SU-DHL-6 (cell line): ENCODE data around the gene TOGARAM2.

Experiments
- H2AFZ ChIP-seq: fragments of 200-600 bp; sonication (generic); 2 replicates; pipeline ENCODE4 v1.6.1; 2014; ENCODE audit warnings: low read depth, mild to moderate bottlenecking, moderate library complexity, mixed read lengths, antibody characterized with exemption, low read length; ENCODE audit not compliant: severe bottlenecking
- H3F3A ChIP-seq: fragments of 200-600 bp; shearing (Covaris generic); 2 replicates; pipeline ENCODE4 v1.6.0; 2016; ENCODE audit warnings: antibody characterized with exemption, mild to moderate bottlenecking; ENCODE audit not compliant: insufficient read depth
- H3K27ac ChIP-seq: fragments of 200-600 bp; sonication (generic); 2 replicates; pipeline ENCODE4 v1.5.1; 2016; ENCODE audit warnings: low read depth, mild to moderate bottlenecking, low read length, moderate library complexity, mixed read lengths
- H3K27me3 ChIP-seq: fragments of 200-600 bp; sonication (generic), shearing (Covaris generic); 2 replicates; pipeline ENCODE4 v1.6.0; 2014; ENCODE audit warnings: mild to moderate bottlenecking, low read length
- H3K36me3 ChIP-seq: fragments of 200-600 bp; sonication (generic); 2 replicates; pipeline ENCODE4 v1.6.1; 2014; ENCODE audit warnings: mild to moderate bottlenecking, low read length, mixed read lengths
- H3K4me2 ChIP-seq: fragments of 300-600, 200-600 bp; shearing (Covaris generic), sonication (generic); 2 replicates; pipeline ENCODE4 v1.6.0; 2014; ENCODE audit warnings: low read length, low read depth, mild to moderate bottlenecking; ENCODE audit not compliant: poor library complexity, severe bottlenecking
- H3K4me3 ChIP-seq: fragments of 200-600 bp; sonication (generic); 2 replicates; pipeline ENCODE4 v1.5.1; 2014; ENCODE audit warnings: antibody characterized with exemption, low read length, mild to moderate bottlenecking, mixed read lengths; ENCODE audit not compliant: insufficient read depth, poor library complexity, severe bottlenecking
- H3K79me2 ChIP-seq: fragments of 200-600 bp; sonication (generic); 2 replicates; pipeline ENCODE4 v1.6.1; 2014; ENCODE audit warnings: mild to moderate bottlenecking, low read length, moderate library complexity; ENCODE audit not compliant: insufficient read depth
- H3K9ac ChIP-seq: fragments of 200-600 bp; sonication (generic); 2 replicates; pipeline ENCODE4 v1.7.0; 2014; ENCODE audit warnings: mild to moderate bottlenecking, low read length
- H3K9me2 ChIP-seq: fragments of 200-600 bp; sonication (generic); replicated peaks from 2 replicates; pipeline ENCODE4 v1.6.1; 2014; ENCODE audit warnings: low read length; ENCODE audit not compliant: insufficient read depth
- H3K9me3 ChIP-seq: fragments of 200-600 bp; sonication (generic); 2 replicates; pipeline ENCODE4 v1.6.1; 2014; ENCODE audit warnings: low read length, mixed read lengths; ENCODE audit not compliant: insufficient read depth
- H4K20me1 ChIP-seq: fragments of 200-600 bp; sonication (generic); 2 replicates; pipeline ENCODE4 v1.6.1; 2014; ENCODE audit warnings: low read depth, mild to moderate bottlenecking, antibody characterized with exemption, low read length, moderate library complexity, mixed read lengths
- CTCF ChIP-seq: fragments of 200-600 bp; sonication (generic); IDR thresholded peaks from one replicate; pipeline ENCODE4 v1.5.1; 2017; ENCODE audit warnings: antibody characterized with exemption, mild to moderate bottlenecking, low read length, moderate library complexity; ENCODE audit not compliant: insufficient read depth, poor library complexity, severe bottlenecking
- EZH2phosphoT487 ChIP-seq: fragments of 200-600 bp; sonication (generic), shearing (Covaris generic); conservative IDR thresholded peaks from 2 replicates; pipeline ENCODE4 v1.6.1; 2018; ENCODE audit warnings: mild to moderate bottlenecking, antibody characterized with exemption, low read length, moderate library complexity, mixed read lengths

Gene TOGARAM2

GRCh38 chr2:29064346-29064715 lies 83.2 kb downstream of the TOGARAM2 start:
- no peaks in the 10 kb centered on the region for H3K9me3 ChIP-seq
- no peak overlapping the region for H3K9ac ChIP-seq
- H3K4me2 ChIP-seq = no peak overlapping the region
- no peak for TF ChIP-seq CTCF
- no peak for TF ChIP-seq EZH2phosphoT487
- no peaks in the 10 kb centered on the region for H3K79me2 ChIP-seq
- H3K27ac ChIP-seq = no peak overlapping the region
- no peaks in the 10 kb centered on the region for H3K9me2 ChIP-seq
- H3K4me3 ChIP-seq = no peak overlapping the region
- no peaks in the 10 kb centered on the region for H3F3A ChIP-seq
- H4K20me1 ChIP-seq = no peaks in the 10 kb centered on the region
- no peak overlapping the region for H2AFZ ChIP-seq
- no peaks in the 10 kb centered on the region for H3K27me3 ChIP-seq
- no peaks in the 10 kb centered on the region for H3K36me3 ChIP-seq

- Histone ChIP-seq H2AFZ (no peak overlapping the region), H3F3A (no peaks in the 10 kb centered on the region), H4K20me1 (no peaks in the 10 kb centered on the region), H3K4me3 (no peak overlapping the region), H3K79me2 (no peaks in the 10 kb centered on the region), H3K27me3 (no peaks in the 10 kb centered on the region), H3K36me3 (no peaks in the 10 kb centered on the region), H3K9me2 (no peaks in the 10 kb centered on the region), H3K9ac (no peak overlapping the region), H3K27ac (no peak overlapping the region), H3K9me3 (no peaks in the 10 kb centered on the region), H3K4me2 (no peak overlapping the region)
- TF ChIP-seq EZH2phosphoT487 (no peak), CTCF (no peak)
Observed at GRCh38 chr2:29064746-29065067, 83.6 kb downstream of the TOGARAM2 start.

DNA sequence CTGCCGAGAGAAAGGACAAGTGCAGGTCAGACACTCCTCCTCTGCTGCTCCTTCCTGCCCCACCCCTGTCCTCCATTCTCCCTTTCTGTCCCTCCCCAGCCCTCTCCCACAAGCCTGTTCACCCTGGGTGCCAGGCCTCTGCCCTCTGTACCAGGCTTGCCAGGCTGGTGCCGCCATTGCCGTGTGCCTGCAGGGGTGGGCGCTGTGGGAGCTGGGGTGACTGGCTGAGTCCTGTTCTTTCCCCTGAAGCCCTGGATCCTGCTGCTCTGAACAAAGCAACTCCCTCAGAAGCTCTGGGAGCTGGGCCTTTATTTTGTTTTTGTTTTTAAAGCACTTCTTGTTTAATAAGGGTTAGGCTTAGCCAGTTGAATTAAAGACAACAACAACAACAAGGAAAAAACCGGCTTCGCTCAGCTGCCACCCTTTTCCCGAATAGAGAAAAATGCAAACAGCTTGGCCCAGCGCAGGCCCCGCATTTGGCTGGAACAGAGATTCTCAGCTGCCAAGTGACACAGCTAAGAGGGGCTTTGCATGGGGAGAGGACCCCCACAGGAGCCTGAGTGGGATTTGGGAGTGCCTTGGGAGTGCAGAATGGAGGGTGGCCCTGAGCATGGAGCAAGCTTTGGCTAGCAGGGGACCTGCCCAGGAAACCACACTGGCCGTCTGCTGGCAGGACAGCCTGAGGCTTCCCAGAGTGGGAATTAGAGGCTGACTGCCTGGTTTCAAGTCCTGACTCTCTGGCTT lies 84.1 kb downstream of the TOGARAM2 start:
- H3K9me3 ChIP-seq = no peaks in the 10 kb centered on the region
- H3K36me3 ChIP-seq = no peaks in the 10 kb centered on the region
- no peaks in the 10 kb centered on the region for H3K27me3 ChIP-seq
- no peak overlapping the region for H2AFZ ChIP-seq
- H3K4me2 ChIP-seq = no peak overlapping the region
- H3F3A ChIP-seq = no peaks in the 10 kb centered on the region
- no peaks in the 10 kb centered on the region for H3K9me2 ChIP-seq
- no peak overlapping the region for H3K9ac ChIP-seq
- TF ChIP-seq CTCF (no peak), EZH2phosphoT487 (no peak)
- H3K79me2 ChIP-seq = no peaks in the 10 kb centered on the region
- no peak overlapping the region for H3K27ac ChIP-seq
- no peaks in the 10 kb centered on the region for H4K20me1 ChIP-seq
- H3K4me3 ChIP-seq = no peak overlapping the region
